ENCODE results near the gene PCSK6.
"Not testable (repeated sequence)": the region's sequence is repeated elsewhere in the genome, so short reads cannot be mapped to it uniquely, and the experiment has no call there.

The PCSK6 gene

GRCh38 chr15:101458908-101459578 lies 30.5 kb downstream of the PCSK6 start:
- no peak for DNase-seq

- no peak for DNase-seq
These were observed 31.2 kb downstream of the PCSK6 start for GRCh38 chr15:101458158-101458900.

GRCh38 chr15:101457696-101458095 lies 31.8 kb downstream of the PCSK6 start:
- no peak for DNase-seq

GRCh38 chr15:101456057-101456739 lies 33.3 kb downstream of the PCSK6 start:
- DNase-seq, result no peak

GRCh38 chr15:101455291-101456025 lies 34.0 kb downstream of the PCSK6 start:
- DNase-seq, result no peak

GRCh38 chr15:101454781-101455180 lies 34.7 kb downstream of the PCSK6 start:
- DNase-seq, result not testable (repeated sequence)

GRCh38 chr15:101454365-101454764 lies 35.1 kb downstream of the PCSK6 start:
- DNase-seq, result no peak

GRCh38 chr15:101453123-101454120 lies 36.1 kb downstream of the PCSK6 start:
- no peak for DNase-seq

GRCh38 chr15:101452572-101452971 lies 36.9 kb downstream of the PCSK6 start:
- no peak for DNase-seq

- no peak for DNase-seq
These were observed 37.7 kb downstream of the PCSK6 start for GRCh38 chr15:101451846-101452245.

GRCh38 chr15:101451266-101451799 lies 38.2 kb downstream of the PCSK6 start:
- no peak for DNase-seq

GRCh38 chr15:101450403-101451265 lies 38.9 kb downstream of the PCSK6 start:
- DNase-seq, result no peak

GRCh38 chr15:101449471-101450402 lies 39.8 kb downstream of the PCSK6 start:
- no peak for DNase-seq

- DNase-seq, result no peak
These were observed 41.2 kb downstream of the PCSK6 start for GRCh38 chr15:101448336-101448735.

GRCh38 chr15:101447561-101448071 lies 41.9 kb downstream of the PCSK6 start:
- DNase-seq, result no peak

GRCh38 chr15:101447168-101447533 lies 42.4 kb downstream of the PCSK6 start:
- DNase-seq, result no peak

- DNase-seq, result no peak
These were observed 42.9 kb downstream of the PCSK6 start for GRCh38 chr15:101446518-101447167.

All from activated T-cell treated with anti-CD3 and anti-CD28 coated beads, Interleukin-2, amount 50 U/mL, for 1 hour (primary cell).